ENCODE results near the gene RAPGEF5. TPM values are rescaled to one million over a fixed set of nuclear protein-coding genes. Genes with fewer than 3 reads are reported as not detected.

Gene RAPGEF5
- 37.6 TPM for polyA plus RNA-seq (ENCODE audit: insufficient read length)
- long read RNA-seq, donor 1: 0 reads
- long read RNA-seq, donor 2, full-length matches to known transcripts: 1 of 1 reads
- long read RNA-seq, donor 2, partial matches to known transcripts: 0 of 1 reads
- long read RNA-seq, donor 2, other reads (novel, unspliced or antisense): 0 of 1 reads
- long read RNA-seq, donor 3, full-length matches to known transcripts: 1 of 6 reads
- long read RNA-seq, donor 3, partial matches to known transcripts: 5 of 6 reads
- long read RNA-seq, donor 3, other reads (novel, unspliced or antisense): 0 of 6 reads
- long read RNA-seq, donor 4: 0 reads
- long read RNA-seq, donor 5, full-length matches to known transcripts: 2 of 2 reads
- long read RNA-seq, donor 5, partial matches to known transcripts: 0 of 2 reads
- long read RNA-seq, donor 5, other reads (novel, unspliced or antisense): 0 of 2 reads
- long read RNA-seq, donor 6: 0 reads
- long read RNA-seq, donor 7, full-length matches to known transcripts: 2 of 2 reads
- long read RNA-seq, donor 7, partial matches to known transcripts: 0 of 2 reads
- long read RNA-seq, donor 7, other reads (novel, unspliced or antisense): 0 of 2 reads
- long read RNA-seq, donor 8: 0 reads

DNA sequence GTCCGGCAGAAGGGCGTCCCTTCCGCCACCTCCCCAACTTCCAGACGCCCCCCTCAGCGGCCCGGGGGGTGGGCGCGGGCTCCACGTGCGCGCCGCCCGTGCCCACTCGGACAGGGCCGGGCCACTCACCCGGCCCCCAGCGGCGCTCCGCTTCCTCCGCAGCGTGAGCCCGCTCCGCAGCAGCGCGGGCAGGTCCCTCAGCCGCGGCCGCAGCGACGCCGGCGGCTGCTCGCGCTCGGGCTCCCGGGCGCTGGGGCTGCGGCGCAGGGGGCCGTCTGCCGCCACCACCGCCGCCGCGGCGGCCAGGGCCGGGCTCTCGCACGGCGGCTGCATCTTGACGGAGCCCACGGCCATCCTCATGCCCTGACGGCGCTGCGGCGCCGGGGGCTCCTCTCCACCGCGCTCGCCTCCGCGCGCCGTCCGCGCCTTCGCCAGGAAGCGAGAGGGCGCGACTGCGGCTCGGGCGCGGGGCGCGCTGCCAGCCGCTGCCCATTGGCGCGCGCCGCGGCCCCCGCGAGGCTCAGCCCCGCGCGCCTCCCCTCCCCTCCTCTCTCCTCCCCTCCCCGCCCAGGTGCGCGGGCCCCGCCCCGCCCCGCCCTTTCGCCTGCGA, at the start of gene RAPGEF5:
Gene RAPGEF5 (minus strand): TSS at position 454 of the 610 bp plus-strand sequence. CDS start 94 bp downstream, at position 360.
- DNase-seq: no peak

GRCh38 chr7:22406715-22407114, 49.8 kb upstream of the RAPGEF5 start:
- DNase-seq: no peak

DNA sequence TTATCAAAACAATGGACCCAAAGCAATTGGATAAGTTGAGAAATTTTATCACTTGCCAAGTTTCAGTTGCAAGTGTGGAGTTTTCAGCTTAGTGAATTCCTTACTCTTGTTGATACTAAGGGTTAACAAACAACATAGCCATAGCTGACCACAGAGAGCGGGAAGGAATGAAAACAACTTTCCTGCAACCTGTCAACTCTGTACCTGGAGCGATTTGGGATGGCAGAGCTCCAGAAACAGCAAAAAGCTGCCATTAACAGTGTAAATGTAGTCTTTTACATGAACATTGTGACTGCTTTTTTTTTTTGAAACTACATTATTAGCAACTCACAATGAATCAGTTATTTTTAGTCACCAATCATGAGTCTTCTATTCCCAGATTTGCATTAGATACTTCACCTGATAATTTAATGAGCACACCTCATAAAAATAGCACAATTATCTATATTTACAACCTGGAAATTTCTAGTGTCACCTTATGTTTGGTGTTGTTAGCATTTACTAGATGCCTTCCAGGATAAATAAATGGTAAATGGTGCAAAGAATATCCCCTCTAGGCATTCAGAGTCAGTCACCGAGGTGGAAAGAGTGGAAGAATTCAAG, 47.6 kb upstream of the RAPGEF5 start:
- DNase-seq: no peak

GRCh38 chr7:22403344-22403743, 46.4 kb upstream of the RAPGEF5 start:
- DNase-seq: no peak

- DNase-seq: no peak
Measured at GRCh38 chr7:22402250-22402649, 45.3 kb upstream of the RAPGEF5 start.

GRCh38 chr7:22400936-22401553, 44.1 kb upstream of the RAPGEF5 start:
- DNase-seq: no peak

GRCh38 chr7:22400150-22400814, 43.3 kb upstream of the RAPGEF5 start:
- no peak for DNase-seq

- DNase-seq: no peak
Measured at GRCh38 chr7:22399546-22399945, 42.6 kb upstream of the RAPGEF5 start.

- no peak for DNase-seq
Measured at GRCh38 chr7:22399091-22399490, 42.1 kb upstream of the RAPGEF5 start.

- no peak for DNase-seq
Measured at GRCh38 chr7:22397981-22398380, 41.0 kb upstream of the RAPGEF5 start.

- no peak for DNase-seq
Measured at GRCh38 chr7:22395222-22395621, 38.3 kb upstream of the RAPGEF5 start.

DNA sequence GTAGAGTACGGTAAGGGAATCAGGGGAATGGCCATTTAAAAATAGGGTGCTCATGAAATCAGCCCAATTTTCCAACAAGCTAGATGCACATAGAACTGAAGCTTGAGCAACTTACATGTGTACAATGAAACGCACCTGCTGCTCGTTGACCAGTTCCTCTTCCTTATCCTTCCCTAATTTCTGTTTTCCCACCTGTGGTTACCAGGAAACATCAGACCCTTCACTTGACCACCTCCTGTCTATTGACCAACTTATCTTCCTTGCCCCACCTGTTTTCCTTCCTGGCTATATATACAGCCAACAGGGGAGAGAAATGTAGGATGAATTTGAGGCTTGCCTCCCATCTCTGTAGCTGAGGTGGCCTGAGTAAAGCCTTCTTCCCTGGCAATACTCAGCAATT, 37.8 kb upstream of the RAPGEF5 start:
- DNase-seq: no peak

GRCh38 chr7:22393913-22394729, 37.2 kb upstream of the RAPGEF5 start:
- DNase-seq: no peak

GRCh38 chr7:22390516-22390915, 33.6 kb upstream of the RAPGEF5 start:
- no peak for DNase-seq

- no peak for DNase-seq
Measured at GRCh38 chr7:22389892-22390291, 32.9 kb upstream of the RAPGEF5 start.

DNA sequence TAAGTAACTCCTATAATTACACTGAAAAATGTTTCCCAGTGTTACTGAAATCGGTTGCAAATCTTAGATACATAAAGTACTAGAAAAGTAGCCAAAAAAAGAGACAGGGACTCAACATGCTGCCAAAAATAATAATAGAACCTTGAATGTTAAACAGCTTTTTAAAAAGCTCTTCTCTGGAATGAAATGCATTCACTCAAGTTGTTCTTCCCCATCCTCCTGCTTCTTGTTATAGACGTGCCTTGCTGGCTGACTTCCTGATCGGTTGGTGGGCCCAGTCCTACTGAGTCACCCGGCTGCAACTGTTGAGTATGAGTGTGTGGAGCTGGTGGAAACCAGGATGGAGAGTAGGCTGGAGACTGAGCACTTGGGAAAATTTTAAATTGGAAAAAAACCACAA, 30.6 kb upstream of the RAPGEF5 start:
- no peak for DNase-seq

DNA sequence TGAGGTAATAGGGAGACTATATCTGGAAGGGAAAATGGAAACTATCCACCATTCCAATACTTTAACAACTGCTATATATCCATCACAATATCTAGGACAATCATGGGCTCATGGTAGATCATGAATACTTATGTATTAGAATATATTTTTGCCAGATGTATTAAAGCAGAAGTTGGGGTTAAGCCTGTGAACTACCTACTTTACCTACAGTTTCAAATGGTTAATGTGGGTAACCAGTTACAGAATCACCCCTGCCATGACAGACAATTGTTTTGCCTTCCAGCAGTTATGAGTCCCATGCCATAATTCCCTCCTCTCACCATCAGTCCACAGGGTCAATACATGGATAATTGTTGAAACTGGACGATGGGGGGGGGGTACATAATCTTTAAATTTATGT, 29.9 kb upstream of the RAPGEF5 start:
- no peak for DNase-seq

DNA sequence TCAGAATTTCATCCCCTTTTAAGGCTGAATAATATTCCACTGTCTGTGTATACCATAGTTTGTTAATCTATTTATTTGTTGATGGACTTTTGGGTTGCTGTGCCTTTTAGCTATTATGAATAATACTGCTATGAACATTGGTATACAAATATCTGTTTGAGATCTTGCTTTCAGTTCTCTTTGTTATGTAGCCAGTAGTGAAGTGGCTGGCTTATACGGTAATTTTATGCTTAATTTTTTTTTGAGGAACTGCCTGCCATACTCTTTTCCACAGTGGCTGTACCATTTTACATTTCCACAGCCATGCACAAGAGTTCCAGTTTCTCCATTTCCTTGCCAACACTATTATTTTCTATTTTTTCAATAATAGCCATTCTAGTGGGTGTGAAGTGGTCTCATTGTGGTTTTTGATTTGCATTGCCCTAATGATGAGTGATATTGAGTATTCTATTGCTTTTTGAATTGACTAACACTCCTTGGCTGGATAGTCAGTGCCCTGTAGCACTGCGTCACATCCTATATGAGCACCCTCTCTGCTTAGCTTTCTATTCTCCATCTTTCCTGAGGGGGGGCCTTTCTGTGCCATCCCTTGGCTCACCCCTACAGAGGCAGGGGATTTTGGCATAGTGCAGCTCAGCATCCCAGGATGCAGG, 29.4 kb upstream of the RAPGEF5 start:
- no peak for DNase-seq

DNA sequence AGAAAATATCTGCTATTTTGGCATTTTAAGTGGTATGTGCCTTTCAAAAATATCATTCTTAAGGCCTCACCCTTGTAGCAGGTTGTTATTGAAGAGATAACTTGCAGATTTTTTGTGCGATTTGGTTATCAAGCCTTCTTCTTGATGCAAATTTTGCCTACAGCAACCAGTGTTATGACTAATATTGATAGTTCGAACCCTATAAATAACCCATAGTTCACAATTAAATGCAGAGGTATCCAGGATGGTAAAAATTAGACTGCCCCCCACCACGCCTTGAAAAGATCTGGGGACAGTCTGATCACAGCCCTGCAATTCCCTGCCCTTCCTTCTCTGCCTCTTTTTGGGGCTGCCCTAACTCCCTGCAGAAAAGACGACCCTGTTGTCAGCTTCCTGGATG, 28.4 kb upstream of the RAPGEF5 start:
- DNase-seq: no peak

- DNase-seq: no peak
Measured at GRCh38 chr7:22380333-22380732, 23.4 kb upstream of the RAPGEF5 start.

Data from left kidney (tissue), 8 donors.